GM18507 (cell line): ENCODE results near the gene TYW3.
"Not testable (repeated sequence)": the region's sequence is repeated elsewhere in the genome, so short reads cannot be mapped to it uniquely, and the experiment has no call there.

Experiments
- DNase-seq: peaks from one replicate; pipeline ENCODE4 v3.0.0; 2011; ENCODE audit warnings: low read depth; ENCODE audit not compliant: insufficient read length; ENCODE audit errors: extremely low spot score
- FAIRE-seq: peaks from 2 replicates; lab custom pipeline; 2011; peaks lifted over from hg19 to GRCh38; lab: Jason Lieb, UNC

The TYW3 gene

GRCh38 chr1:74729741-74730478, 3.0 kb upstream of the TYW3 start:
- no peak for FAIRE-seq
- DNase-seq = no peak

GRCh38 chr1:74731399-74732052, 1.4 kb upstream of the TYW3 start:
- DNase-seq = no peak
- FAIRE-seq = peak; percentile 79

- peak; percentile 96 for FAIRE-seq
- DNase-seq = not testable (repeated sequence)
Observed at GRCh38 chr1:74732071-74732946, 643 bp upstream of the TYW3 start.

- no peak for DNase-seq
- peak; percentile 72 for FAIRE-seq
Observed at GRCh38 chr1:74733604-74734484, 892 bp downstream of the TYW3 start.

GRCh38 chr1:74737333-74737732, 4.4 kb downstream of the TYW3 start:
- FAIRE-seq (no peak), DNase-seq (no peak)

GRCh38 chr1:74740307-74740980, 7.5 kb downstream of the TYW3 start:
- not testable (repeated sequence) for FAIRE-seq, DNase-seq

- DNase-seq, FAIRE-seq: not testable (repeated sequence)
Observed at GRCh38 chr1:74745247-74745646, 12.3 kb downstream of the TYW3 start.

- FAIRE-seq (peak; percentile 53), DNase-seq (no peak)
Observed at GRCh38 chr1:74748960-74749359, 16.0 kb downstream of the TYW3 start.

- no peak for DNase-seq
- no peak for FAIRE-seq
Observed at GRCh38 chr1:74753104-74753503, 20.2 kb downstream of the TYW3 start.

- DNase-seq = no peak
- no peak for FAIRE-seq
Observed at GRCh38 chr1:74755475-74755874, 22.5 kb downstream of the TYW3 start.

GRCh38 chr1:74756650-74757049, 23.7 kb downstream of the TYW3 start:
- FAIRE-seq = not testable (repeated sequence)

GRCh38 chr1:74763807-74764206, 30.9 kb downstream of the TYW3 start:
- FAIRE-seq (no peak), DNase-seq (no peak)

More at GRCh38 chr1:74756650-74757049, 23.7 kb downstream of the TYW3 start:
- DNase-seq = not testable (repeated sequence)

- FAIRE-seq (no peak), DNase-seq (no peak)
Observed at GRCh38 chr1:74766579-74766978, 33.6 kb downstream of the TYW3 start.

GRCh38 chr1:74767490-74767889, 34.5 kb downstream of the TYW3 start:
- FAIRE-seq = no peak
- no peak for DNase-seq

GRCh38 chr1:74771913-74772515, 39.1 kb downstream of the TYW3 start:
- peak; percentile 79 for FAIRE-seq

GRCh38 chr1:74772945-74773344, 40.0 kb downstream of the TYW3 start:
- DNase-seq (no peak), FAIRE-seq (no peak)

More at GRCh38 chr1:74771913-74772515, 39.1 kb downstream of the TYW3 start:
- no peak for DNase-seq

GRCh38 chr1:74773582-74773981, 40.6 kb downstream of the TYW3 start:
- FAIRE-seq (no peak), DNase-seq (no peak)

GRCh38 chr1:74775735-74776134, 42.8 kb downstream of the TYW3 start:
- DNase-seq (no peak), FAIRE-seq (no peak)
